GM19035 (cell line): Measurements from ENCODE around the gene MRPL51.
"Not testable (repeated sequence)": the region's sequence is repeated elsewhere in the genome, so short reads cannot be mapped to it uniquely, and the experiment has no call there.

Experiments
- ATAC-seq: cut with Tn5 transposase; IDR thresholded peaks from one replicate; pipeline ENCODE4 v1.9.1; 2021; ENCODE audit not compliant: unreplicated experiment

The MRPL51 gene

DNA sequence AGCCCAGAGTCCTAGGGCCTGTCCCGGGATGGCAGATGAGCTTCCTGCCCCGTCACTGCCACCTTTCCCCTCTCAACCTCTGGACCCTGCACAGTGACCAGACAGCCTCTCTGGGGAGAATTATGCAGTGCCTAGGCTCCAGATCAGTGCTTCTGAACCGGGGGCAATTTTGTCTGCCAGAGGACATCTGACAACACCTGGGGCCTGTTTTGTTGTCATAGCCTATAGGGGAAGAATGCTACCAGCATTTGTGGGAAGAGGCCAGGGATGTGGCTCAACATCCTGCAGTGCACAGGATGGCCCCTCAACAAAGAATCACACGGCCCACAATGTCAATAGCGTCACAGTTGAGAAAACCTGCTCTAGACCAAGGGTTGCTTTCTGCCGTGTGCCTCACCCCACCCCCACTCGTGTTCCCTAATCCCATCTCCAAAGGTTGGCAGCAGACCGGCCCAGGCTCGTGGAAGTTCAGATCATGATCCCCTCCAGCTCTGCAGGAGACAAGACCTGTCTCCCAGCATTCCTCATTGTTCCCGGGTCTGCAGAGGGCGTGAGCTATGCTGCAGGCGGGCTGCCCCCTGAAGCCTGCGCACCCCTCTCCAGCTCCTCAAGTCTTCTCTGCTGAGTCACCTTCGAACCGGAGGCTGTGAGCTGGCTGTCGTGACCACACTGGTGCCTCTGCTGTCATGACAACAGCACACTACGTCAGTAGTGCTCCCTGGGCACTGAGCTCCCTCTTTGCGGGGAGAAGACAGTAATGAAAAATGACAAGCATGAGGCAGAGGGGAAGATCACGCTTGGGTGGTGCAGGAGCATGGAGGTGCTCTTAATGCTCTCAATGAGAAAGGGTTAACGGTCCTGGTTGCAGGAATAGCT is 39.2 kb upstream of the MRPL51 start:
- ATAC-seq = no peak

DNA sequence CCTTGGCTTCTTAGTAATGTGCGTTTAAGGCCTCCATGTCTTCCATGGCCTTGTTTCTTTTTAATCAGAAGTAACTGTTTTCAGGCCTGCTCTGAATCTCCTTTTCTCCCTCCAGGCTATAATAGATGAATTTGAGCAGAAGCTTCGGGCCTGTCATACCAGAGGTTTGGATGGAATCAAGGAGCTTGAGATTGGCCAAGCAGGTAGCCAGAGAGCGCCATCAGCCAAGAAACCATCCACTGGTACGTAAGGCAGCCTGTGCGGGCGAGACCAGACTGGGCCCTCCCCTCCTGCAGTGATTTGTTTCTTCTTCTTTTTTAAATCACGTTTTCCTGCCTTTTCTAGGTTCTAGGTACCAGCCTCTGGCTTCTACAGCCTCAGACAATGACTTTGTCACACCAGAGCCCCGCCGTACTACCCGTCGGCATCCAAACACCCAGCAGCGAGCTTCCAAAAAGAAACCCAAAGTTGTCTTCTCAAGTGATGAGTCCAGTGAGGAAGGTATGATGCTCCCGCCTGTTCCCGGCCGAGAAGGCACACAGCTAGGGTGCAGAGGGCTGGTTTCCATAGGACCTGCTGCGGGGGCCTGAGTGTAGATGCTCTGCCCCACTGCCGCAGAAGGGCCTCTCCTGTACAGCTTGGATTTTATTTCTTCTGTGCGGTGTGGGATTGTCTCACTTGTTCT is 37.7 kb upstream of the MRPL51 start:
- no peak for ATAC-seq

DNA sequence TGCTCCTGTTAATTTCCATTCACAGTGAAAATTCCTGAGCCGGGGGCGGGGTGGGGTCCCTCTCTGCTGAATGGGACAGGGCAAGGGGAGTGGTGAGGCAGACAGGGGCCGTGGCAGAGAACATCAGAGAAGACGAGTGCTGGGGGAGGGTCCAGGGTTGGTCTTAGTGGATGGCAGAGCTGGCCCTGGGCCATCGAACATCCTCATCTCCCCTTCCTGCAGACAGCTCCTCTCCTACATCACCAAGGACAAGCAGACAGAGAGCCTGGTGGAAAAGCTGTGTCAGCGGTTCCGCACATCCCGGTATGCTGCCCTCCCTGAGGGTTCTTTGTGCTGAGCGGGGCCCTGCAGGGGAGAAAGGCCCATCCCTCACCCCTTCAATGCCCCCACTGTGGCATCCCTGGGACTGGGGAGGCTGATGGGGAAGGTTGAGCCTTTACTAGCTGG is 36.3 kb upstream of the MRPL51 start:
- no peak for ATAC-seq

DNA sequence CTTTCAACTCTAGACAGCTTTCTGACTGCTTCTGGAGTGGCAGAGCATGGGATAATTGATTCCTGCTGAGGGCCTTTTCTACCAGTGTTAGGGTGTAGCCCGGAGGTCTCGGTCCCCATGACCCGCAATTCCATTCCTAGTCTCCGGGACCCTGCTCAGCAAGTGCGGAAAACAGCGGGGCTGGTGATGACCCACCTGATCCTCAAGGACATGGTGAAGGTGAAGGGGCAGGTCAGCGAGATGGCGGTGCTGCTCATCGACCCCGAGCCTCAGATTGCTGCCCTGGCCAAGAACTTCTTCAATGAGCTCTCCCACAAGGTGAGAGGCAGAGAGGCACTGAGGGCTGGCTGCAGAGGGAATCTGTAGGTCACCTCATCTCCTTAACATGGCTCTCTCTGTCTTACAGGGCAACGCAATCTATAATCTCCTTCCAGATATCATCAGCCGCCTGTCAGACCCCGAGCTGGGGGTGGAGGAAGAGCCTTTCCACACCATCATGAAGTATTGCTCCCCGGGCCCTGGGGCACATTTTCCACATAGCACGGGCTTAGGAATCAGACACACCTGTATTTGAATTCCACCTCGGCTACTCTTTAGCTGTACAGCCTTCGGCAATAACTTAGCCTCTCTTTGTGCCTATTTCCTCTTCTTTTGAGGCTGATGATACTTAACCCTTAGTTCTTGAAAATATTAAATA is 35.6 kb upstream of the MRPL51 start:
- no peak for ATAC-seq

DNA sequence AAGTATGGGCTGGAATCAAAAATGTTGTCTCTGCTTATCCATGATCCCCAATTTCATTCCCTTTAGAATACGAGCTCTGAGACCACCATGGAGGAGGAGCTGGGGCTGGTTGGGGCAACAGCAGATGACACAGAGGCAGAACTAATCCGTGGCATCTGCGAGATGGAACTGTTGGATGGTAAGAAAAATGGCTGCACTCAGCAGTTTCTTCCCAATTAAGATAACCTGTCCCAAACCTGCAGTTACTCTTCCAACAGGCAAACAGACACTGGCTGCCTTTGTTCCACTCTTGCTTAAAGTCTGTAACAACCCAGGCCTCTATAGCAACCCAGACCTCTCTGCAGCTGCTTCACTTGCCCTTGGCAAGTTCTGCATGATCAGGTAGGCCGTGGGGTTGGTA is 34.6 kb upstream of the MRPL51 start:
- ATAC-seq = no peak

DNA sequence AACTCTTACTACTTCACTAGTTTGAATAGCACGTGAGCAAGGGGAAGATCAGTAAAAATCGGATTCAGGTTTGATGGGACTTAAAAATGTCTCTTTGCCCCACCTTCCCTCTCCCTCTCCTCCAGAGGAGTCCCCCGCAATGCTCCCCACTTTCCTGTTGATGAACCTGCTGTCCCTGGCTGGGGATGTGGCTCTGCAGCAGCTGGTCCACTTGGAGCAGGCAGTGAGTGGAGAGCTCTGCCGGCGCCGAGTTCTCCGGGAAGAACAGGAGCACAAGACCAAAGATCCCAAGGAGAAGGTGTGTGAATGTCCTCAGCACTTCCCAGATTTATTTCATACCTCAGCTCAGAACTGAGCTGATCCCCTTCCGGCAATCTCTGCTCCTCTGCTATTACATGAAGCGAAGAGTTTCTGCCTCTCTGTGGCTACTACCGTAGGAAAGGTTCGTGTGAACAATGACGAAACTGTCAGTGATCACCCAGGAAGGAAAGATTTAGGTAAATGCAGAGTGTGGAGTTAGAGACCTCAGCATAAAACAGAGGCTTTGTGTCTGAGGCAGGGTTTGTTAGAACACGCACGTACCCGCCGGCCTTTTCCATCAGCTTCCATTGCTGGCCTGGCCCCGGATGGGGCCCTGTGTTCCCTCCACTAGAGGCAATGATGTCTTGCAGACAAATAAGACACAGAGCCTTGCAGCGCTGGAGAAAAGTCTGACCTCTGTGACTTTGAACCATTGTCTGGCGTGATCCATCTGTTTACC is 33.9 kb upstream of the MRPL51 start:
- ATAC-seq = no peak

DNA sequence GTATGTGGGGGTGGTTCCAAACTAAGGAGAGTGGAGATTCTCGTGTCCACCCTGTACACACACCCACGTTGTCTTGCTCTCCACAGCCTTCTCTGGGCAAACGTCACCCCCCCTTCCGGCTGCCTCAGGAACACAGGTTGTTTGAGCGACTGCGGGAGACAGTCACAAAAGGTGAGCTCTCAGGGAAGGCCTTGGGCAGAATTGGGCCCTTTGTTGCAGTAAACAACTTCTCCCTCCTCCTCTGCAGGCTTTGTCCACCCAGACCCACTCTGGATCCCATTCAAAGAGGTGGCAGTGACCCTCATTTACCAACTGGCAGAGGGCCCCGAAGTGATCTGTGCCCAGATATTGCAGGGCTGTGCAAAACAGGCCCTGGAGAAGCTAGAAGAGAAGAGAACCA is 33.1 kb upstream of the MRPL51 start:
- no peak for ATAC-seq

DNA sequence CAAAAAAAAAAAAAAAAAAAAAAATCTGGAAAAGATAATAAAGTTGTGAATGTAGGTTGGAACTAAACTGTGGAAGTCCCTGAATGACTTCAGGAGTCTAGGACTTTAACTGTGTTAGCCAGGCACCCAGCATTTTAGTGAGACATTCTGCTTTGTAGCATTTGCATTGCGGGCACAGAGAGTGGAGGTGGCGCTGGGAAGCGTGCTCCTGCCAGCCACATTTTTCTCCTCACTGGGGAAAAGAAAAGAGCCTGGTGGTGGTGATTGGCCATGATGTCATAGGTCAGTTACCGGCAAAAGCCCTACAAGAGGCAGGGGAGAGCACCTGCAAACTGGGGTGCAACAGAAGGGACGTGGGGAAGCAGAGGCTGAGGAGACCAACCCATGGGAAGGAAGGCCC is 31.6 kb upstream of the MRPL51 start:
- ATAC-seq = no peak

DNA sequence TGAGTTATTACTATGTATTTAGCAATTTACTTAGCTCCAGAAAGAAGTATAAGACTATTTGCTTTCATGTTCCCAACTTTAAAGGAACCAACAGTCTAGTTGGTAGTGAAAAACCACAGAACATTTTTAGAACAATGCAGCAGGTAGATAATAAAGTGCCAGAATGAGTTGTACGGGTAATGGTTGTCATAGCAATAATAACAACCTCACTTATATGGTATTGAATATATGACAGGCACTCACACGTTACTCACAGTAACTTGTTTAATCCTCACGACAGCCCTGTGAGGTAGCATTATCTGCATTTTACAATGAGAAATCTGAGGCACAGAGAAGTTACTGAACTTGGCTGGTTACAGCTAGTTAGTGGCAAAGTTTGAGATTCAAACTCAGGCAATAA is 30.6 kb upstream of the MRPL51 start:
- no peak for ATAC-seq

DNA sequence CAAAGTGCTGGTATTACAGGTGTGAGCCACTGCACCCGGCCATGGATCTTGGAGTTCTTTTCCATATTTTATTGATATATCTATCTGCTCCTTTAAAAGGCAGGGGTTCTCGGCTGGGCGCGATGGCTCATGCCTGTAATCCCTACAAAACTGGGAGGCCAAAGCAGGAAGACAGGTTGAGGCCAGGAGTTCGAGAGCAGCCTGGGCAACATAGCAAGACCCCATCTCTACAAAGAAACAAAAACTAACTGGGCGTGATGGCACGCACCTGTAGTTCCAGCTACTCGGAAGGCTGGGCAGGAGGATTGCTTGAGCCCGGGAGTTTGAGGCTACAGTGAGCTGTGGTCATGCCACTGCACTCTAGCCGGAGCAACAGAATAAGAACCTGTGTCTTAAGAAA is 29.1 kb upstream of the MRPL51 start:
- no peak for ATAC-seq

DNA sequence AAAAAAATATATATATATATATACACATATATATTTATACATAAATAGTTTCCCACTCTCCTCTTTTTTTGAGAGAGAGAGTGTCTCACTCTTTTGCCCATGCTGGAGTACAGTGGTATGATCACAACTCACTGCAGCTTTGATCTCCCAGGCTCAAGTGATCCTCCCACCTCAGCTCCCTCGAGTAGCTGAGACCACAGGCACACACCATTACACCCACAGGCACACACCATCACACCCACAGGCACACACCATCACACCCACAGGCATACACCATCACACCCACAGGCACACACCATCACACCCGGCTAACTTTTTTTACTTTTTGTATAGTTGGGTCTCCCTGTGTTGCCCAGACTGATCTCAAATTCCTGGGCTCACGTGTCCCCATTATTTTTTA is 27.1 kb upstream of the MRPL51 start:
- ATAC-seq = no peak

DNA sequence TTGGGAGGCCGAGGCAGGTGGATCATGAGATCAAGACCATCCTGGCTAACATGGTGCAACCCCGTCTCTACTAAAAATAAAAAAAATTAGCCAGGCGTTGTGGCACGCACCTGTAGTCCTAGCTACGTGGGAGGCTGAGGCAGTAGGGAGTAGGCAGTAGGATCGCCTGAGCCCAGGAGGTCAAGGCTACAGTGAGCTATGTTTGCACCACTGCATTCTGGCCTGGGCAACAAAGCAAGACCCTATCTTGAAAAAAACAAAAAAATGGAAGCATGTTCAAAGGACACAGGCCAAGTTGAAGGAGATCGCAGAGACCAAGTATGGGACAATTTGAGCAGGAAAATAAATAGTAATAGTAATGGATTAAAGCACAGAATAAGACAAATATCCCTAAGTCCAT is 15.0 kb upstream of the MRPL51 start:
- ATAC-seq = no peak

DNA sequence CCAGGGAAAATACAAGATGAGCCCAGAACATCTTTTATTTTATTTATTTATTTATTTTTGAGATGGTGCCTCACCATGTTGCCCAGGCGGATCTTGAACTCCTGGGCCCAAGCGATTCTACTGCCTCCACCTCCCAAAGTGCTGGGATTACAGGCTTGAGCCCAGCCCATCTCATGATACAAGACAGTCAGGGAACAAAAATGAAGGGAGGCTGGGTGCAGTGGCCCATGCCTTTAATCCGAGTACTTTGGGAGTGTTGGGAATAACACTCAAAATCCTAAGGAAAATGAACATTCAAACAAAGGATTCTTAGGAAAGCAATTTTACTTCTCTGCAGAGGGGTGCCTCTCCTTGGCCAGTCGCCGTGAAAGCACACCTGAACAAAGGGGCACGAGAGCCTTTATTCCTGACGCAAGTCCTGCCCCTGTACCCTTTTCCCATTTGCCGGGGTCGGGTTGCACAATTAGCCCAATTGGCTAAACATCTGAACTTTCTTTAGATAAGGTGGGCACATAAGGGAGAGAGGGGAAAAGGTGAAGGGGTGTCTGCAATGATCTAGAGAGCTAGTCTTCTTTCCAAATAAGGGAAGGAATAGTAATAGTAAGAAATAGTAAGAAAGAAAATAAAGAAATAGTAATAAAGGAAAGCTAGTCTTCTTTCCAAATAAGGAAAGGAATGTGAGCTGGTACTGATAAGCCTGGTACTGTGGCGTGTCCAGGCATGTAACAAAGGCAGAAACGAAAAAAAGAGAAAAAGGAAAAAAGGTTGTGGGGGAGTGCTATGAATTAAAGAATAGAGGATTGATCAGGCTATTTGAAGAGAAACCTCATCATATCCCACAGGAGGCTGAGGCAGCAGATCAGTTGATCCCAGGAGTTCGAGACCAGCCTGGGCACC is 14.3 kb upstream of the MRPL51 start:
- ATAC-seq = no peak

DNA sequence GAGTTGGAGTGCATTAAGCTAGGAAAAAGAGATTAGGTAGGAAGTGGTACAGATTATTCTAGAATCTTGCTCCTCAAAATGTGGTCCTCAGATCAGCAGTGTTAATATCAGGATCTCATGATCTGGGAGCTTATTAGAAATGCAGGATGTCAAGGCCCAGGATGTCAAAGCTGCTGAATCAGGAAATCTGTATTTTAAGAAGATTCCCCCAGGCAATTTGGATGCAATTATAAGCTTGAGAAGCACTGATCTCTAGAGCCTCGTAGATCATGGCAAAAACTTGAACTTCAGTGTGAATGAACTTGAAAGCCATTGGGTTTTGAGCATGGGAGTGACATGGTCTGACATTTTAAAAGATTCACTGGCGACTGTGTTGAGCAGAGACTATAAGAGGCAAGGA is 7.4 kb upstream of the MRPL51 start:
- ATAC-seq = no peak

DNA sequence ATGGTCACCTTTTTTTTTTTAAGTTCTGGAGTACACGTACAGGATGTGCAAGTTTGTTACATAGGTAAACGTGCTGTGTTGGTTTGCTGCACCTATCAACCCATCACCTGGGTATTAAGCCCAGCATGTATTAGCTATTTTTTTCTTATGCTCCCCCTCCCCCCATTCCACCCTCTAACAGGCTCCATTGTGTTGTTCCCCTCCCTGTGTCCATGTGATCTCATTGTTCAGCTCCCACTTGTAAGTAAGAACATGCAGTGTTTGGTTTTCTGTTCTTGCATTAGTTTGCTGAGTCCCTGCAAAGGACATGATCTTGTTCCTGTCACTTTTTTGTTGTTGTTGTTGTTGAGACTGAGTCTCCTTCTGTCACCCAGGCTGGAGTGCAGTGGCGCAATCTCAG is 4.2 kb upstream of the MRPL51 start:
- not testable (repeated sequence) for ATAC-seq

DNA sequence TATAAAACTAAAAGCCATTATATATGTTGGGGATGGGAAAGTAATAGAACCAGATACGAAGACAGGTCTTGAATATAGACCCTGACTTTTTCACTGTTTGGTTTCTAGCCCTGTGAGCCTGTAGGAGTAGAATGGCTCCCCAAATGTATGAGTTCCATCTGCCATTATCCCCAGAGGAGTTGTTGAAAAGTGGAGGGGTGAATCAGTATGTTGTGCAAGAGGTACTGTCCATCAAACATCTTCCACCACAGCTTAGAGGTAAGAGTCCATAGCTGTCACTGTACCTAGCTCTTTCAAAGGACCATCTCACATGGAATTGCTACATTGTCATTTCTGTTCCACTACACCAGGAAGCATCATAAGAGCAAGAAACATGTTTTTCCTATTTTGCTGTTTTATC is 1.9 kb upstream of the MRPL51 start:
- ATAC-seq = no peak

DNA sequence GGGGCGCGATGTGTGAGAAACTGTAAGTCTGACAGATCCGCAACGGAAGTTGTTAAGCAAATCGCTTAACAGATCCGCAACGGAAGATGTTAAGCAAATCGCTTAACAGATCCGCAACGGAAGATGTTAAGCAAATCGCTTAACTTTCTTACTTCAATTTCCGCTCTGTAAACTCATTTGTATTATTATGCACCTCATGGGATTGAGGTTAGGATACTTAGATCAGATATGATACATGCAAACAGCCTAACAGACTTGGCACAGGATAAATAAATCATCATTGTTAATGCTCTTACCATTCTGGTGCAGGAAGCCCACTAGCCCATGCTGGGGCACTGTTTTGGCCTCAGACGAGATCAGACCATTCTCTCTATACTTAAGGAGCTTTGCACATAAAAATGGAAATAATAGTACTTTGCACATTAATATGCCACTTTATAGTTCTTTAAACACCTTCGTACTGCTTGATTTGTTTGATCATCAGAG is 1.2 kb upstream of the MRPL51 start:
- no peak for ATAC-seq

DNA sequence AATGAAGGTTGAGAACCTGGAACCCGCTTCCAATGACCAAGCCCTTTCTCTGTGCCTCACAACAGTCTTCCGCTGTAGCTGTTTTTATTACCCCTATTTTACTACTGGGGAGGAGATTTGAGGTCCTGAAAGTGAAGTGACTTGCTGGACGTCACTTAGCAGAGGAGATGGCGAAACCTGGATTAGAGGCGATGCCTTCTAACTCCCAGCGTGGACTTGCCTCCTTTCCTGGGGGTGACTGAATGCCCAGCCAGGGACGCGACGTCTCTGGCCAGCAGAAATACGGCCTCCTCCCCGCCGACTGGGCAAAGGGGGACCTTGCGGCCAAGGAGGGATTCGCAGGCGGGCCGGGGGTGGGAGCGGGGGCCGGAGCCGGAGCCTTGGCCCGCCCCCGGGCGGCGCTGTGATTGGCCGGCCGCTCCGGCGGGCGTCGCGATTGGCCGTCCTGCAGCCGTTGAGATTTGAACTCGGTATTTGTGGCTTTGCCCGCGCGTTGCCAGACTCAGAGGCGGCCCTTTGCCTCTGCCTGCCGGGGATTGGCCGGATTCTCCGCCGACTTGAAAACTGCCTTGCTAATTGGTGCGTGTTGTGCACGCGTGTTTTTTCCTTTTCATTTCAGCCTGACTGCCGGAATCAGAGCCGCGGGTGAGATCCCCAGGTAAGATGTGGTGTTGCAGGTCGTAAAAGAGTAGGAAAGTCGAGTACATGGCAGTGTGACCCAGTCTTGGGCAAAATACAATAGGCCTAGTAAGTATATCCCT is 615 bp upstream of the MRPL51 start, which contains the start of gene NCAPD2:
Gene NCAPD2, plus strand, starts transcription at position 606 of the 761 bp plus-strand sequence. CDS start 997 bp downstream, outside the sequence.
- ATAC-seq = peak; percentile 87

DNA sequence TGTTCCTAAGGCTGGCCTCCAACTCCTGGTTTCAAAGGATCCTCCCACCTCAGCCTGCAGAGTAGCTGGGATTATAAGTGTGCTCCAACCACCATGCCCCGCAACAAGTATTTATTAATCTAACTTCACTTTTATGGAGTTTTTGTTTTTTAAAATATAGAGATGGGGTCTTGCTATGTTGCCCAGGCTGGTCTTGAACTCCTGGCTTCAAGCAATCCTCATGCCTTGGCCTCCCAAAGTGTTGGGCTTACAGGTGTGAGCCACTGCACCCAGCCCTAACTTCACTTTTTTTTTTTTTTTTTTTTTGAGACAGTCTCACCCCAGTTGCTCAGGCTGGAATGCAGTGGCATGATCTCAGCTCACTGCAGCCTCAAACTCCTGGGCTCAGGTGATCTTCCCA is 2.4 kb downstream of the MRPL51 start:
- ATAC-seq = not testable (repeated sequence)
